Measurements from ENCODE around the gene RASAL2.

Gene RASAL2

DNA sequence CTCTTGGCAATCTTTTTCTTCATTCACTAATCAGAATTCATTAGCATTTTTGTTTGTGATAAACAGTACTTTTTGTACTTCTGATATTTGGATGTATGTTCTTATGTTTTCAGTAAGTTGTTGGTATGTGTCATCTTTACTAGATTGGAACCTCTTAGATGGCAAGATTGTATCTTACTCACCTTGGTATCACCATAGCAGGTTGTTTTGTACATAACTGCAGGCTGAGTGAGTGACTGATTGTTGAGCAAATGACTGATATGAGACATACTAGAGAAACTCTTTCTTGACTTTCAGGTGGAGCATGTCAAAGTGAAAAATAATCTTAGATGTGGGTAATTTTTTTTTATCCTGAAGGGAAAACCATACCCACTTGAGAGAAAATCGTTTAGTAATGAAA is 229.2 kb downstream of the RASAL2 start:
- Histone ChIP-seq H2AFZ (ENCODE audit: low read depth, low read length, severe bottlenecking) (no peak overlapping the region), H3K36me3 (ENCODE audit: low read length) (no peaks in the 10 kb centered on the region), H3K4me3 (ENCODE audit: insufficient read depth, low read length, poor library complexity, severe bottlenecking) (no peak overlapping the region), H3K27me3 (ENCODE audit: low read length) (no peaks in the 10 kb centered on the region), H3K9me2 (replicated peaks; ENCODE audit: insufficient read depth, low read length) (no peaks in the 10 kb centered on the region), H3F3A (ENCODE audit: insufficient read depth) (no peaks in the 10 kb centered on the region), H3K4me2 (ENCODE audit: low read depth, low read length, poor library complexity, severe bottlenecking) (no peak overlapping the region), H3K9me3 (ENCODE audit: insufficient read depth, low read length) (no peaks in the 10 kb centered on the region), H4K20me1 (ENCODE audit: low read depth, low read length) (no peaks in the 10 kb centered on the region), H3K79me2 (ENCODE audit: insufficient read depth, low read length) (no peaks in the 10 kb centered on the region), H3K27ac (ENCODE audit: low read depth, low read length) (no peak overlapping the region), H3K9ac (ENCODE audit: low read length) (no peak overlapping the region)
- no peak for TF ChIP-seq EZH2phosphoT487 (conservative IDR thresholded peaks at IDR 0.05; ENCODE audit: low read length)
- TF ChIP-seq, protein P1, sequence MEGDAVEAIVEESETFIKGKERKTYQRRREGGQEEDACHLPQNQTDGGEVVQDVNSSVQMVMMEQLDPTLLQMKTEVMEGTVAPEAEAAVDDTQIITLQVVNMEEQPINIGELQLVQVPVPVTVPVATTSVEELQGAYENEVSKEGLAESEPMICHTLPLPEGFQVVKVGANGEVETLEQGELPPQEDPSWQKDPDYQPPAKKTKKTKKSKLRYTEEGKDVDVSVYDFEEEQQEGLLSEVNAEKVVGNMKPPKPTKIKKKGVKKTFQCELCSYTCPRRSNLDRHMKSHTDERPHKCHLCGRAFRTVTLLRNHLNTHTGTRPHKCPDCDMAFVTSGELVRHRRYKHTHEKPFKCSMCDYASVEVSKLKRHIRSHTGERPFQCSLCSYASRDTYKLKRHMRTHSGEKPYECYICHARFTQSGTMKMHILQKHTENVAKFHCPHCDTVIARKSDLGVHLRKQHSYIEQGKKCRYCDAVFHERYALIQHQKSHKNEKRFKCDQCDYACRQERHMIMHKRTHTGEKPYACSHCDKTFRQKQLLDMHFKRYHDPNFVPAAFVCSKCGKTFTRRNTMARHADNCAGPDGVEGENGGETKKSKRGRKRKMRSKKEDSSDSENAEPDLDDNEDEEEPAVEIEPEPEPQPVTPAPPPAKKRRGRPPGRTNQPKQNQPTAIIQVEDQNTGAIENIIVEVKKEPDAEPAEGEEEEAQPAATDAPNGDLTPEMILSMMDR (IDR thresholded peaks at IDR 0.05; ENCODE audit: insufficient read depth, low read length, poor library complexity, severe bottlenecking): no peak

DNA sequence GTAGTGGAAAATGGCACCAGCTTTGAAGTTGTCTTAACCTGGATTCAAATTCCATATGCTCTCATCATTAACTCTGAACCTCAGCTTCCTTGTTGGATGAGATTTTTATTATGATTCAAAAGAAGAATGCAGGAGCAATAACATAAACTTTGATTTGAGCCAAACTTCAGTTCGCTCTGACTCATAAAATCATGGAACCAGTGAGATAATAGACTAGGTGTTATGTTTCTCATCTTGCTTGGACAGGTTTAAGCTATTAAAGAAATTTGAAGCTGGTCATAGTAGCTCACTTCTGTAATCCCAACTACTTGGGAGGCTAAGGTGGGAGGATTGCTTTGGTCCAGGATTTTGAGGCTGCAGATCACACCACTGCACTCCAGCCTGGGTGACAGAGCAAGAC is 230.1 kb downstream of the RASAL2 start:
- no peaks in the 10 kb centered on the region for H3K9me3 ChIP-seq (ENCODE audit: insufficient read depth, low read length)
- no peak overlapping the region for H3K27ac ChIP-seq (ENCODE audit: low read depth, low read length)
- no peak overlapping the region for H2AFZ ChIP-seq (ENCODE audit: low read depth, low read length, severe bottlenecking)
- no peak for TF ChIP-seq EZH2phosphoT487 (conservative IDR thresholded peaks at IDR 0.05; ENCODE audit: low read length)
- TF ChIP-seq, protein P1 (IDR thresholded peaks at IDR 0.05; ENCODE audit: insufficient read depth, low read length, poor library complexity, severe bottlenecking): no peak
- no peaks in the 10 kb centered on the region for H3K27me3 ChIP-seq (ENCODE audit: low read length)
- no peaks in the 10 kb centered on the region for H3K79me2 ChIP-seq (ENCODE audit: insufficient read depth, low read length)
- no peaks in the 10 kb centered on the region for H3K9me2 ChIP-seq (replicated peaks; ENCODE audit: insufficient read depth, low read length)
- H3K4me2 ChIP-seq (ENCODE audit: low read depth, low read length, poor library complexity, severe bottlenecking): no peak overlapping the region
- H4K20me1 ChIP-seq (ENCODE audit: low read depth, low read length): no peaks in the 10 kb centered on the region
- no peaks in the 10 kb centered on the region for H3K36me3 ChIP-seq (ENCODE audit: low read length)
- no peak overlapping the region for H3K4me3 ChIP-seq (ENCODE audit: insufficient read depth, low read length, poor library complexity, severe bottlenecking)
- H3F3A ChIP-seq (ENCODE audit: insufficient read depth): no peaks in the 10 kb centered on the region
- no peak overlapping the region for H3K9ac ChIP-seq (ENCODE audit: low read length)

DNA sequence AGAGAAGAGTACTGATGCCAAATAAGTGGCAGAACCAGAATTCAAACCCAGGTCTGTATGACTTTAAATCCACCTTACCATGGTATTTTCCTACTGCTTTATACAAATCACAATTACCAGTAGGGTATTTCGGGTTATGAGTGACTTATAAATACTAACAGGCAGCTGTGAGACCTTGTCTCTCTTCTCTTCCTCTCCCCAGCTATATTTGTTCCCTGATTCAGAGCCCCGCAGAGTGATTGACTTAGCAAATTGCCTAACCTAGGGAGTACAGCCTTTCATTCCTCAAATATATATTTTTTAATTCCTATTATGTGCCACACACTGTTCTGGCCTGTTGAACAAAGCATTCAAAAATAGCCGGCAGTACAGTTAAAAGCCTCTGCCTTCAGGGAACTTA is 234.8 kb downstream of the RASAL2 start:
- Histone ChIP-seq H3K4me2 (ENCODE audit: low read depth, low read length, poor library complexity, severe bottlenecking) (no peak overlapping the region), H3K9ac (ENCODE audit: low read length) (no peak overlapping the region), H3K27ac (ENCODE audit: low read depth, low read length) (no peak overlapping the region), H3K9me3 (ENCODE audit: insufficient read depth, low read length) (no peaks in the 10 kb centered on the region), H3K4me3 (ENCODE audit: insufficient read depth, low read length, poor library complexity, severe bottlenecking) (no peak overlapping the region), H3K36me3 (ENCODE audit: low read length) (no peaks in the 10 kb centered on the region), H3K27me3 (ENCODE audit: low read length) (no peaks in the 10 kb centered on the region), H3F3A (ENCODE audit: insufficient read depth) (no peaks in the 10 kb centered on the region), H4K20me1 (ENCODE audit: low read depth, low read length) (no peaks in the 10 kb centered on the region), H2AFZ (ENCODE audit: low read depth, low read length, severe bottlenecking) (no peak overlapping the region), H3K79me2 (ENCODE audit: insufficient read depth, low read length) (no peaks in the 10 kb centered on the region), H3K9me2 (replicated peaks; ENCODE audit: insufficient read depth, low read length) (no peaks in the 10 kb centered on the region)
- TF ChIP-seq EZH2phosphoT487 (conservative IDR thresholded peaks at IDR 0.05; ENCODE audit: low read length): no peak

DNA sequence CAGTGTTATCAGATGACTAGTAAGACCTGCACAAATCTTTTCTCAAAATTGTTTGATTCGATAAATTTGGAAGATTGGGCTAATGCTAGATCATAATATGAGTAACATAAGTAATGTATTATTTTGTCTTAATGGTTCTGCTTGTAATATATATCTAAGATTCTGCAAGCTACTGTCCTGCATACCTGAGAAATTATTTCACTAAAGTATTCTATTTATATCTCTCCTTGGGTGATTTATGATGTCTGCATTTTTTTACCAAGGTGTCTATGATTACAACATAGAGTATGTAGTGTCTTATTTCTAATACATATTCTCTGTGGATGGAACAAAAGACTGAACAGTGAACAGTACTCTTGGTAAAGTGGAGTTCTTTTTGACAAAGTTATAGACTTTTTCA is 236.2 kb downstream of the RASAL2 start:
- Histone ChIP-seq H2AFZ (ENCODE audit: low read depth, low read length, severe bottlenecking) (no peak overlapping the region), H4K20me1 (ENCODE audit: low read depth, low read length) (no peaks in the 10 kb centered on the region), H3K9me3 (ENCODE audit: insufficient read depth, low read length) (no peaks in the 10 kb centered on the region), H3K9ac (ENCODE audit: low read length) (no peak overlapping the region), H3K79me2 (ENCODE audit: insufficient read depth, low read length) (no peaks in the 10 kb centered on the region), H3K9me2 (replicated peaks; ENCODE audit: insufficient read depth, low read length) (no peaks in the 10 kb centered on the region), H3K27me3 (ENCODE audit: low read length) (no peaks in the 10 kb centered on the region), H3K36me3 (ENCODE audit: low read length) (no peaks in the 10 kb centered on the region), H3K4me3 (ENCODE audit: insufficient read depth, low read length, poor library complexity, severe bottlenecking) (no peak overlapping the region), H3F3A (ENCODE audit: insufficient read depth) (no peaks in the 10 kb centered on the region), H3K4me2 (ENCODE audit: low read depth, low read length, poor library complexity, severe bottlenecking) (no peak overlapping the region), H3K27ac (ENCODE audit: low read depth, low read length) (no peak overlapping the region)
- TF ChIP-seq, protein P1 (IDR thresholded peaks at IDR 0.05; ENCODE audit: insufficient read depth, low read length, poor library complexity, severe bottlenecking): no peak
- no peak for TF ChIP-seq EZH2phosphoT487 (conservative IDR thresholded peaks at IDR 0.05; ENCODE audit: low read length)
